Uterus (tissue), 4 donors: ENCODE data around the gene LCA5. TPM values are rescaled to one million over a fixed set of nuclear protein-coding genes. Genes with fewer than 3 reads are reported as not detected.

Experiments
- DNase-seq, 2 donors: peaks; one replicate each; pipeline ENCODE4 v3.0.0-alpha.2; 2019 to 2020
- H3K27ac ChIP-seq, 2 donors: fragments of 200-600 bp; sonication (generic); 1 replicate in 1 of 2; 2 replicates in 1 of 2; pipeline ENCODE4 v1.5.1; 2016 to 2018
- H3K27me3 ChIP-seq, 2 donors: fragments of 200-600 bp; sonication (generic); one replicate each; pipeline ENCODE4 v1.5.1; 2018 to 2019; ENCODE audit warnings: control low read depth in 1 of 2
- H3K36me3 ChIP-seq, 2 donors: fragments of 200-600 bp; sonication (generic); one replicate each; pipeline ENCODE4 v1.5.1; 2019; ENCODE audit warnings: control low read depth in 1 of 2
- H3K4me1 ChIP-seq, 2 donors: fragments of 200-600 bp; sonication (generic); one replicate each; pipeline ENCODE4 v1.5.1; 2018 to 2019; ENCODE audit warnings: control low read depth in 1 of 2
- H3K4me3 ChIP-seq, 2 donors: fragments of 200-600 bp; sonication (generic); 1 replicate in 1 of 2; 2 replicates in 1 of 2; pipeline ENCODE4 v1.5.1; 2018 to 2019; ENCODE audit warnings: mild to moderate bottlenecking in 1 of 2
- H3K9me3 ChIP-seq, 2 donors: fragments of 200-600 bp; sonication (generic); one replicate each; pipeline ENCODE4 v1.5.1; 2019; ENCODE audit warnings: control low read depth in 1 of 2
- POLR2A ChIP-seq, 2 donors: fragments of 450-650 bp; IDR thresholded peaks; one replicate each; pipeline ENCODE4 v1.6.1; 2016; ENCODE audit warnings: antibody characterized with exemption in 2 of 2, mild to moderate bottlenecking in 1 of 2, moderate library complexity in 1 of 2
- intact Hi-C: fragments of 100-400 bp; cut with DNase I; formaldehyde crosslinking; loops from one replicate; pipeline ENCODE4 v1.15.1; 2023; ENCODE audit warnings: low total_unique reads
- small RNA-seq: library from RNA; depleted of rRNA; stranded (forward); fragments of <200 nt; gene quantifications from one replicate; pipeline ENCODE3, GENCODE V24; 2016
- total RNA-seq, 4 donors: library from RNA; depleted of rRNA in 3 of 4; stranded (reverse); fragments of >200 nt in 3 of 4; gene quantifications; one replicate each; pipeline versions ENCODE4 v1.1.0 to v1.2.4, GENCODE V29; 2014 to 2023
- TF ChIP-seq, protein P1 (sequence below), 4 experiments: fragments of 200-600 bp in 2 of 4; fragments of 450-650 bp in 2 of 4; sonication (generic) in 2 of 4; IDR thresholded peaks; one replicate each; pipeline ENCODE4 v1.5.1; 2016 to 2019; ENCODE audit warnings: antibody characterized with exemption in 4 of 4, mild to moderate bottlenecking in 2 of 4, moderate library complexity in 1 of 4
- donor health status: DM: yes; HTN: yes; CAD: no.

The LCA5 gene
- total RNA-seq, 4 donors from 2014 or later: 3.6 to 18.0 (median 9.3) TPM

- Histone ChIP-seq H3K36me3 (no peaks in the 10 kb centered on the region), H3K27ac (no peak overlapping the region), H3K9me3 (no peaks in the 10 kb centered on the region), H3K4me3 (no peak overlapping the region), H3K27me3 (no peaks in the 10 kb centered on the region), H3K4me1 (no peaks in the 10 kb centered on the region)
- no peak for DNase-seq
- intact Hi-C loops: no loop called here
- TF ChIP-seq, protein P1, sequence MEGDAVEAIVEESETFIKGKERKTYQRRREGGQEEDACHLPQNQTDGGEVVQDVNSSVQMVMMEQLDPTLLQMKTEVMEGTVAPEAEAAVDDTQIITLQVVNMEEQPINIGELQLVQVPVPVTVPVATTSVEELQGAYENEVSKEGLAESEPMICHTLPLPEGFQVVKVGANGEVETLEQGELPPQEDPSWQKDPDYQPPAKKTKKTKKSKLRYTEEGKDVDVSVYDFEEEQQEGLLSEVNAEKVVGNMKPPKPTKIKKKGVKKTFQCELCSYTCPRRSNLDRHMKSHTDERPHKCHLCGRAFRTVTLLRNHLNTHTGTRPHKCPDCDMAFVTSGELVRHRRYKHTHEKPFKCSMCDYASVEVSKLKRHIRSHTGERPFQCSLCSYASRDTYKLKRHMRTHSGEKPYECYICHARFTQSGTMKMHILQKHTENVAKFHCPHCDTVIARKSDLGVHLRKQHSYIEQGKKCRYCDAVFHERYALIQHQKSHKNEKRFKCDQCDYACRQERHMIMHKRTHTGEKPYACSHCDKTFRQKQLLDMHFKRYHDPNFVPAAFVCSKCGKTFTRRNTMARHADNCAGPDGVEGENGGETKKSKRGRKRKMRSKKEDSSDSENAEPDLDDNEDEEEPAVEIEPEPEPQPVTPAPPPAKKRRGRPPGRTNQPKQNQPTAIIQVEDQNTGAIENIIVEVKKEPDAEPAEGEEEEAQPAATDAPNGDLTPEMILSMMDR (IDR thresholded peaks at IDR 0.05): no peak
- TF ChIP-seq POLR2A (IDR thresholded peaks at IDR 0.05): no peak
These were observed 96.0 kb downstream of the LCA5 start for GRCh38 chr6:79441192-79441591.

- Histone ChIP-seq H3K4me3 (no peak overlapping the region), H3K9me3 (no peaks in the 10 kb centered on the region), H3K4me1 (no peaks in the 10 kb centered on the region), H3K27me3 (no peaks in the 10 kb centered on the region), H3K36me3 (no peaks in the 10 kb centered on the region), H3K27ac (no peak overlapping the region)
- DNase-seq: no peak
- no peak for TF ChIP-seq POLR2A (IDR thresholded peaks at IDR 0.05)
- TF ChIP-seq, protein P1 (IDR thresholded peaks at IDR 0.05): no peak
- intact Hi-C loops: no loop called here
These were observed 96.6 kb downstream of the LCA5 start for GRCh38 chr6:79440598-79440997.

DNA sequence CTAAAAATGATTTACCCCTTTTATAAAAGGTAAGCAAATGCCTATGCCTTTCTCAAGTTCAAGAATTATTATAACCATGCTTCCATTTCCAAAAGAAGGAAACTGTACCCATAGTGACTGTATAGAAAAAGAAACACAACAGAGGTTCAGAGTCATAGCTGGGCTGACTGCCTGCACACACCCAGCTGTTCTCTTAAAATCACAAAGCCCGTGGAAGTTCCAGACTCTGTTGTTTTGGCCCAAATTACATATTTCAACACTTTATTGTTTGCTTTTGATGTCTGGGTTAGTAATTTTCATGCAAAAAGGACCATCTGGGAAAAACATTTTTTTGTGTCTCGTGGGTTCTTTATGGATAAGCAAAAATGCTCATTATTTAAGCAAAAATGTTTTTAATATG lies 99.2 kb downstream of the LCA5 start:
- Histone ChIP-seq H3K36me3 (no peaks in the 10 kb centered on the region), H3K4me3 (no peak overlapping the region), H3K27me3 (no peaks in the 10 kb centered on the region), H3K4me1 (no peaks in the 10 kb centered on the region), H3K27ac (no peak overlapping the region), H3K9me3 (no peaks in the 10 kb centered on the region)
- DNase-seq: no peak
- TF ChIP-seq POLR2A (IDR thresholded peaks at IDR 0.05): no peak
- TF ChIP-seq, protein P1 (IDR thresholded peaks at IDR 0.05): no peak
- intact Hi-C loops: no loop called here

- H3K4me1 ChIP-seq: no peaks in the 10 kb centered on the region
- intact Hi-C loops: no loop called here
- H3K36me3 ChIP-seq: no peaks in the 10 kb centered on the region
- DNase-seq: no peak
- H3K27ac ChIP-seq: no peak overlapping the region
- H3K27me3 ChIP-seq: no peaks in the 10 kb centered on the region
- no peaks in the 10 kb centered on the region for H3K9me3 ChIP-seq
- H3K4me3 ChIP-seq: no peak overlapping the region
- TF ChIP-seq POLR2A (IDR thresholded peaks at IDR 0.05): no peak
- TF ChIP-seq, protein P1 (IDR thresholded peaks at IDR 0.05): no peak
These were observed 101.0 kb downstream of the LCA5 start for GRCh38 chr6:79436241-79436640.

- Histone ChIP-seq H3K4me1 (no peaks in the 10 kb centered on the region), H3K4me3 (no peak overlapping the region), H3K36me3 (no peaks in the 10 kb centered on the region), H3K9me3 (no peaks in the 10 kb centered on the region), H3K27me3 (no peaks in the 10 kb centered on the region), H3K27ac (no peak overlapping the region)
- TF ChIP-seq, protein P1 (IDR thresholded peaks at IDR 0.05): no peak
- TF ChIP-seq POLR2A (IDR thresholded peaks at IDR 0.05): no peak
- intact Hi-C loops: no loop called here
- no peak for DNase-seq
These were observed 101.5 kb downstream of the LCA5 start for GRCh38 chr6:79435746-79436145.

Small RNA genes lying within 50 kb of the gene (small RNA-seq; reads per million reads assigned to genes)
- not detected for gene DBIP1

Other genes starting within 250 kb of the LCA5 start
- gene SH3BGRL2, start 93.9 kb upstream of the LCA5 start, total RNA-seq: 10 to 100 TPM; 24.6 to 53.2 (median 34.4) TPM